ENCODE data around the gene LAMA3.

LAMA3 gene

DNA sequence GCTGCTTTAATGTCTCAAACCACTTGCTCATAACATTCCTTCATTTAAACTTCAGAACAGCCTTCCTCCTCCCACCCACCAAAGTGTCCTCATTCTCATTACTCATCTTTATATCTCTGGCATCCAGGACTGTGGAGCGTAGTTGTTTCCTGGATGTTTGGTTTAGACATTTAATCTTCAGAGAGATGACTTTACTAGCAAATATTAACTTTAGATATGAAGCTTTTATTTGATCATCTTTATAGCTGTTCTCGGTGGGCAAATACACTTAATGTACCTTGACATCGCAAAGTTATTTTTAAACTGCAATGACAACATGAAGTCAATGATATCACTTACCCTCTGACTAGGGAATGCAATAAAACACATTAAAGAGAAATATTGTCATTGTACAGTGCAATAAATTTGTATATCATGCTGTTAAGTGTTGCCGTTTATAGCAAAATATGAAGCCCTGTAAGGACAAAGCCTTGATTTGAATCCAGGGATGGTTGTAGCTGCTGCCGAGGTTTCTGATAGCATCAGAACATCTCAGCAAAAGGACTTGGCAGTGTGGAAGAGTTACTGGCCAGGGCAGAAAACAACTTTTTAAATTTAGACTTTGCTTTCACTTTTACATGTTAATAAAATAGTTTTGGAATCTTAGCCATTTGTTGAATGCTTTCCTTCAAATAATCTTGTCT lies 4.6 kb upstream of the LAMA3 start:
- no peak overlapping the region for H3K4me3 ChIP-seq (ENCODE audit: low read length in 2 of 2)
- H2AFZ ChIP-seq (ENCODE audit: low read length): no peak overlapping the region
- no peak for DNase-seq (ENCODE audit: low spot score)
- no peak overlapping the region for H3K23ac ChIP-seq (ENCODE audit: low read depth, low read length, poor library complexity)
- no CpG with 5 or more reads among the region's 5 CpGs for WGBS, 2 donors (ENCODE audit: extremely low coverage in 2 of 2, insufficient read length in 2 of 2, insufficient replicate concordance in 1 of 2)
- H3K18ac ChIP-seq (ENCODE audit: low read length): no peak overlapping the region
- H3K4me1 ChIP-seq (ENCODE audit: control insufficient read depth in 2 of 2, insufficient read depth in 1 of 2, low read depth in 1 of 2, low read length in 2 of 2): peaks cover 0 to 3% of the 10 kb centered on the region in 2 donors
- no peak overlapping the region for H3K4me2 ChIP-seq (ENCODE audit: insufficient read depth, low read length, poor library complexity, severe bottlenecking)
- H2BK120ac ChIP-seq (ENCODE audit: low read depth, low read length): no peak overlapping the region
- H3K9me3 ChIP-seq (replicated peaks in 1 of 2; ENCODE audit: control insufficient read depth in 2 of 2, insufficient read depth in 1 of 2, low read depth in 1 of 2, low read length in 2 of 2): no peaks in the 10 kb centered on the region
- no peak overlapping the region for H3K4ac ChIP-seq (ENCODE audit: low read length)
- H3K27me3 ChIP-seq (ENCODE audit: control insufficient read depth in 3 of 3, insufficient read depth in 3 of 3, low read depth in 1 of 3, low read length in 3 of 3): peaks cover 3 to 26% (median 14%) of the 10 kb centered on the region in 3 experiments
- no peak overlapping the region for H4K8ac ChIP-seq (ENCODE audit: low read depth, low read length)
- no peak overlapping the region for H3K14ac ChIP-seq (ENCODE audit: low read length)
- no peak overlapping the region for H2AK5ac ChIP-seq (ENCODE audit: low read depth, low read length)
- no peak overlapping the region for H2BK5ac ChIP-seq (ENCODE audit: low read length)
- H4K91ac ChIP-seq (ENCODE audit: low read depth, low read length, poor library complexity): no peak overlapping the region
- H2BK12ac ChIP-seq (ENCODE audit: low read length): no peak overlapping the region
- H3K9ac ChIP-seq (ENCODE audit: low read depth, low read length, poor library complexity): no peak overlapping the region
- H3K36me3 ChIP-seq (replicated peaks in 1 of 2; ENCODE audit: control insufficient read depth in 2 of 2, insufficient read depth in 2 of 2, low read length in 2 of 2): no peaks in the 10 kb centered on the region
- H3K79me1 ChIP-seq (ENCODE audit: low read depth, low read length): no peaks in the 10 kb centered on the region
- no peak overlapping the region for H3K27ac ChIP-seq (replicated peaks; ENCODE audit: low read length)
- no peak overlapping the region for H2BK15ac ChIP-seq (ENCODE audit: low read length)

DNA sequence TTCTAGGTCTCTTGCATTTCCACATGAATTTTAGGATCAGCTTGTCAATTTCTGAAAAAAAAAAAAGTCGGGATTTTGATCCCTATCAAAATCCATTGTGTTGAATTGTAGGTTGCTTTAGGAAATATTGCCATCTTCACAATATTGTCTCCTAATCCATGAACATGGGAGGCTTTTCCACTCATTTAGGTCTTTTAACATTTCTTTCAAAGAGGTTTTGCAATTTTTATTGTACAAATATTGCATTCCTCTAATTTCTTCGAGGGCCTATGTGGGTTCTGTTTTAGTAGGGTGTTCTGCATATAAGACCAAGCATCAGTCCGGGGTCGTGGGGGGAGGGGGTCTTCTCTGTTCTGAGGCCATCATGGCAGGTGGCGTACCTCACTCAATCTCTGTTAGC lies 725 bp upstream of the LAMA3 start:
- H3K9me3 ChIP-seq (replicated peaks in 1 of 2; ENCODE audit: control insufficient read depth in 2 of 2, insufficient read depth in 1 of 2, low read depth in 1 of 2, low read length in 2 of 2): no peaks in the 10 kb centered on the region
- no peak overlapping the region for H3K4ac ChIP-seq (ENCODE audit: low read length)
- no peaks in the 10 kb centered on the region for H3K79me1 ChIP-seq (ENCODE audit: low read depth, low read length)
- peak overlapping the region; percentile 98 for H3K4me2 ChIP-seq (ENCODE audit: insufficient read depth, low read length, poor library complexity, severe bottlenecking)
- no peaks in the 10 kb centered on the region for H3K36me3 ChIP-seq (replicated peaks in 1 of 2; ENCODE audit: control insufficient read depth in 2 of 2, insufficient read depth in 2 of 2, low read length in 2 of 2)
- H3K18ac ChIP-seq (ENCODE audit: low read length): no peak overlapping the region
- H3K27me3 ChIP-seq (ENCODE audit: control insufficient read depth in 3 of 3, insufficient read depth in 3 of 3, low read depth in 1 of 3, low read length in 3 of 3): peaks cover 11 to 48% (median 23%) of the 10 kb centered on the region in 3 experiments
- H3K9ac ChIP-seq (ENCODE audit: low read depth, low read length, poor library complexity): no peak overlapping the region
- H2BK15ac ChIP-seq (ENCODE audit: low read length): no peak overlapping the region
- no peak overlapping the region for H2BK120ac ChIP-seq (ENCODE audit: low read depth, low read length)
- no CpG with 5 or more reads among the region's 5 CpGs for WGBS, 2 donors (ENCODE audit: extremely low coverage in 2 of 2, insufficient read length in 2 of 2, insufficient replicate concordance in 1 of 2)
- H2BK5ac ChIP-seq (ENCODE audit: low read length): no peak overlapping the region
- H3K14ac ChIP-seq (ENCODE audit: low read length): no peak overlapping the region
- no peak overlapping the region for H4K8ac ChIP-seq (ENCODE audit: low read depth, low read length)
- H3K4me3 ChIP-seq (ENCODE audit: low read length in 2 of 2): no peak overlapping the region
- H2AK5ac ChIP-seq (ENCODE audit: low read depth, low read length): no peak overlapping the region
- no peak overlapping the region for H3K23ac ChIP-seq (ENCODE audit: low read depth, low read length, poor library complexity)
- no peak overlapping the region for H3K27ac ChIP-seq (replicated peaks; ENCODE audit: low read length)
- H2AFZ ChIP-seq (ENCODE audit: low read length): no peak overlapping the region
- H3K4me1 ChIP-seq (ENCODE audit: control insufficient read depth in 2 of 2, insufficient read depth in 1 of 2, low read depth in 1 of 2, low read length in 2 of 2): peaks cover 2 to 3% of the 10 kb centered on the region in 2 donors
- DNase-seq (ENCODE audit: low spot score): no peak
- H4K91ac ChIP-seq (ENCODE audit: low read depth, low read length, poor library complexity): no peak overlapping the region
- no peak overlapping the region for H2BK12ac ChIP-seq (ENCODE audit: low read length)

DNA sequence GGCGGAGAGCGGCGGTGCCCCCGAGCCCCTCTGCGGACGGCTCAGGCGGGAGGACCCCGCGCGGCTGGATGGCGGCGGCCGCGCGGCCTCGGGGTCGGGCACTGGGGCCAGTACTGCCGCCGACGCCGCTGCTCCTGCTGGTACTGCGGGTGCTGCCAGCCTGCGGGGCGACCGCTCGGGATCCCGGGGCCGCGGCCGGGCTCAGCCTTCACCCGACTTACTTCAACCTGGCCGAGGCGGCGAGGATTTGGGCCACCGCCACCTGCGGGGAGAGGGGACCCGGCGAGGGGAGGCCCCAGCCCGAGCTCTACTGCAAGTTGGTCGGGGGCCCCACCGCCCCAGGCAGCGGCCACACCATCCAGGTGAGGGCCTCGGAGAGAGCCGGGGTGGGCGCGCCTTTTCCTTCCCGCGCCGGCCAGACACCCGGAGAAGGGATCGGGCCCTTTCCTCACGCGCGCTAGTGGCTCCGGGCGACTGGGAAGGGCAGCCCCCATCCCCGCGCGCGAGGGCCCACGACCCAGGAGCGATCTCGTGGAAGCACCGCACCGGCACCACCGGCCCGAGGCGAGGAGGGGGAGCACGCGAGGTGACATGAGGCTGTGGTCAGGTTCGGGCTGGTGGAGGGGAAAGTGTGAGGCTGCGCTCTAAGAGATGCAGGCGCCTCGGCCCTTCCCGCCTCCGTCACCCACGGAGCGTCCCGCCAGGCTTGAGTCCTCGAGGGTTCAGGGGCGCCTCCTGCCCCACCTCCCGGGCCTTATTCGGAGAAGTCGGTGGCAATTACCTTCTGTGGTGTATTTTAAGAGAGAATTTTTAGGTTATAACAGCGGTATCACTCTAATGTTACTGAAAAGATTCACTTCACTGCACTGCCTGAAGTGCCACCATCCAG lies 607 bp downstream of the LAMA3 start:
- Histone ChIP-seq H3K79me1 (ENCODE audit: low read depth, low read length) (no peaks in the 10 kb centered on the region), H4K91ac (ENCODE audit: low read depth, low read length, poor library complexity) (no peak overlapping the region), H3K9ac (ENCODE audit: low read depth, low read length, poor library complexity) (peak overlapping the region; percentile 95), H3K4me2 (ENCODE audit: insufficient read depth, low read length, poor library complexity, severe bottlenecking) (peak overlapping the region; percentile 98), H3K4me1 (ENCODE audit: control insufficient read depth in 2 of 2, insufficient read depth in 1 of 2, low read depth in 1 of 2, low read length in 2 of 2) (peaks cover 2 to 3% of the 10 kb centered on the region in 2 donors), H2BK120ac (ENCODE audit: low read depth, low read length) (no peak overlapping the region), H3K14ac (ENCODE audit: low read length) (peak overlapping the region; percentile 71), H3K27me3 (ENCODE audit: control insufficient read depth in 3 of 3, insufficient read depth in 3 of 3, low read depth in 1 of 3, low read length in 3 of 3) (peaks cover 11 to 54% (median 23%) of the 10 kb centered on the region in 3 experiments), H3K27ac (replicated peaks; ENCODE audit: low read length) (no peak overlapping the region), H2AFZ (ENCODE audit: low read length) (peak overlapping the region; percentile 94), H3K4me3 (ENCODE audit: low read length in 2 of 2) (peak overlapping the region; percentile 15 to 74), H3K9me3 (replicated peaks in 1 of 2; ENCODE audit: control insufficient read depth in 2 of 2, insufficient read depth in 1 of 2, low read depth in 1 of 2, low read length in 2 of 2) (no peaks in the 10 kb centered on the region), H2BK15ac (ENCODE audit: low read length) (peak overlapping the region; percentile 81), H4K8ac (ENCODE audit: low read depth, low read length) (no peak overlapping the region), H3K36me3 (replicated peaks in 1 of 2; ENCODE audit: control insufficient read depth in 2 of 2, insufficient read depth in 2 of 2, low read length in 2 of 2) (no peaks in the 10 kb centered on the region), H3K23ac (ENCODE audit: low read depth, low read length, poor library complexity) (peak overlapping the region; percentile 55), H3K4ac (ENCODE audit: low read length) (no peak overlapping the region), H2BK12ac (ENCODE audit: low read length) (peak overlapping the region; percentile 10), H2BK5ac (ENCODE audit: low read length) (peak overlapping the region; percentile 66), H2AK5ac (ENCODE audit: low read depth, low read length) (no peak overlapping the region), H3K18ac (ENCODE audit: low read length) (peak overlapping the region; percentile 95)
- DNase-seq (ENCODE audit: low spot score): peak; percentile 14
- no CpG with 5 or more reads among the region's 85 CpGs for WGBS, 2 donors (ENCODE audit: extremely low coverage in 2 of 2, insufficient read length in 2 of 2, insufficient replicate concordance in 1 of 2)

DNA sequence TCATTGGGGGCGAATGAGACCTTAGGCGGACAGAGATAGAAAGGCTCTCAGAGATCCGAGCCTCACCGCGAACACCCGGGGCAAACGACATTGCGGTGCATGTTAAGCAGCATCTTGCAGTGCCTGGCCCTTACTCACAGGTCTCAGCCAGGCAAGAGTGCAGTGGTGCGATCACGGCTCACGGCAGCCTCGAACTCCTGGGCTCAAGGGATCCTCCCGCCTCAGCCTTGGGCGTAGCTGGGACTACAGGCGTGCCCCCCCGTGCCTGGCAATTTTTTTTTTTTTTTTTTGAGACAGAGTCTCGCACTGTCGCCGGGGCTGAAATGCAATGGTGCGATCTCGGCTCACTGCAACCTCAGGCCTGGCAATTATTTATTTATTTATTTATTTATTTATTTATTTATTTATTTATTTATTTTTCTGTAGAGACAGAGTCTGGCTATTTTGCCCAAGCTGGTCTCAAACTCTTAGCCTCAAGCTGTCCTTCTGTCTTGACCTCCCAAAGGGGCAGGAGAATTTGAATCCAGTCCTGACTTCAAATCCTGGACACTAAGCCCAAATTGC lies 1.3 kb downstream of the LAMA3 start:
- Histone ChIP-seq H3K23ac (ENCODE audit: low read depth, low read length, poor library complexity) (no peak overlapping the region), H2AFZ (ENCODE audit: low read length) (peak overlapping the region; percentile 94), H3K36me3 (replicated peaks in 1 of 2; ENCODE audit: control insufficient read depth in 2 of 2, insufficient read depth in 2 of 2, low read length in 2 of 2) (no peaks in the 10 kb centered on the region), H3K4ac (ENCODE audit: low read length) (no peak overlapping the region), H3K79me1 (ENCODE audit: low read depth, low read length) (no peaks in the 10 kb centered on the region), H4K8ac (ENCODE audit: low read depth, low read length) (no peak overlapping the region), H3K27me3 (ENCODE audit: control insufficient read depth in 3 of 3, insufficient read depth in 3 of 3, low read depth in 1 of 3, low read length in 3 of 3) (peaks cover 11 to 57% (median 23%) of the 10 kb centered on the region in 3 experiments), H2AK5ac (ENCODE audit: low read depth, low read length) (no peak overlapping the region), H3K9ac (ENCODE audit: low read depth, low read length, poor library complexity) (no peak overlapping the region), H3K9me3 (replicated peaks in 1 of 2; ENCODE audit: control insufficient read depth in 2 of 2, insufficient read depth in 1 of 2, low read depth in 1 of 2, low read length in 2 of 2) (no peaks in the 10 kb centered on the region), H3K27ac (replicated peaks; ENCODE audit: low read length) (no peak overlapping the region), H3K18ac (ENCODE audit: low read length) (no peak overlapping the region), H2BK12ac (ENCODE audit: low read length) (no peak overlapping the region), H2BK15ac (ENCODE audit: low read length) (no peak overlapping the region), H3K4me2 (ENCODE audit: insufficient read depth, low read length, poor library complexity, severe bottlenecking) (peak overlapping the region; percentile 98), H3K14ac (ENCODE audit: low read length) (no peak overlapping the region), H4K91ac (ENCODE audit: low read depth, low read length, poor library complexity) (no peak overlapping the region), H2BK5ac (ENCODE audit: low read length) (no peak overlapping the region), H3K4me1 (ENCODE audit: control insufficient read depth in 2 of 2, insufficient read depth in 1 of 2, low read depth in 1 of 2, low read length in 2 of 2) (peaks cover 2 to 3% of the 10 kb centered on the region in 2 donors), H3K4me3 (ENCODE audit: low read length in 2 of 2) (peak overlapping the region in 1 of 2 donors; percentile 32), H2BK120ac (ENCODE audit: low read depth, low read length) (no peak overlapping the region)
- WGBS, 2 donors (ENCODE audit: extremely low coverage in 2 of 2, insufficient read length in 2 of 2, insufficient replicate concordance in 1 of 2): no CpG with 5 or more reads among the region's 21 CpGs
- DNase-seq (ENCODE audit: low spot score): peak; percentile 6

All from neuronal stem cell (in vitro differentiated cells).